ENCODE measurements around the gene PCDH8. TPM values are rescaled to one million over a fixed set of nuclear protein-coding genes. Genes with fewer than 3 reads are reported as not detected.
A peak's percentile ranks its signal among the peaks of the same experiment; 100 is the strongest.
"Not testable (repeated sequence)": the region's sequence is repeated elsewhere in the genome, so short reads cannot be mapped to it uniquely, and the experiment has no call there.

Gene PCDH8
- polyA plus RNA-seq, 3 donors, result 0.04 TPM; not detected in 2

DNA sequence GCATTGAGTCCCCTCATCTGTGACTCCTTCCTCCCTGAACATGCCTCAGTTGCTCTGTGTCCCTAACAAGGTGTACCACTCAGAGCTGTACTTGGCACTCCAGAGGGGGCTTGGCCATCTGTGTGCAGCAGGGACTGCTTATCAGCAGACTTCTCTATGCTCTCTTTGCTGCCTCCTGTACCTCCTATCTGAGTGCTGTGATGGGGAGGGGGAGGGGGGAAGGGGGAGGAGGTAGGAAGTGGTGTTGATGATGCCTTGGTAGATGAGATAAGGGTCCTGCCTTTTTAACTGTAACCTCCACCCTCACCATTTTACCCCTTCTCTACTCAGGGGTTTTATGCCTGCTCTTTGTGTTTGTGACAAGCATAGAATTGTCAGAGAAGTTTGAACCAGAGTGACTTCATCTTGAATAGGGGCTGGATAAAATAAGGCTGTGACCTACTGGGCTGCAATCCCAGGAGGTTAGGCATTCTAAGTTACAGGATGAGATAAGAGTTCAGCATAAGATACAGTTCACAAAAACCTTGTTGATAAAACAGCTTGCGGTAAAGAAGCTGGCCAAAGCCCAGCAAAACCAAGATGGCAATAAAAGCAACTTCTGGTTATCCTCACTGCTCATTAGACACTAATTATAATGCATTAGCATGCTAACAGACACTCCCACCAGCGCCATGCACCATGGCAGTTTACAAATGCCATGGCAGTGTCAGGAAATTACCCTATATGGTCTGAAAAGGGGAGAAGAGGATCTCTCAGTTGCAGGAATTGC is 13.2 kb downstream of the PCDH8 start:
- no peak for DNase-seq (ENCODE audit: extremely low read depth in 1 of 11, low read depth in 9 of 11, low spot score in 4 of 11)

GRCh38 chr13:52833296-52833875 is 15.1 kb downstream of the PCDH8 start:
- no peak for DNase-seq (ENCODE audit: extremely low read depth in 1 of 11, low read depth in 9 of 11, low spot score in 4 of 11)

GRCh38 chr13:52832313-52832712 is 16.1 kb downstream of the PCDH8 start:
- no peak for DNase-seq (ENCODE audit: extremely low read depth in 1 of 11, low read depth in 9 of 11, low spot score in 4 of 11)

- no peak for DNase-seq (ENCODE audit: extremely low read depth in 1 of 11, low read depth in 9 of 11, low spot score in 4 of 11)
Observed at GRCh38 chr13:52830946-52831345, 17.5 kb downstream of the PCDH8 start.

DNA sequence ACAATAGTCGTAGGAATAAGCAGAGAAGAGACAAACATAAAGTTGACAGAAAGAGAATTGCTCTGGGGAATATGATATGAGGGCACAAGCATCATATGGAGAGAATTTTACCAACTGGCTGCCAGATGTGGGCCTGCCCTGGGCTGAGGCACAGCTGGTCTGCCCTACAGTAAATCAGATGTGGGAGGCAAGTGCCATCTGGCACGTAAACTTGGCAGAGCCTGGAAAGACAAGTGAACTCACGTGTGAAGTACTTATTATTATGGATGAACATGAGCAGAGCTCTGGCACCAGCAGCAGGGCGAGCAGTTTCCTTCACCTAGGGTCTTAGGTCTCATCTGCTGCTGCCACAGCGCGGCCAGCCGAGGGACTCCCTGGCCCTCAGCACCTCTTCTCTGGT is 20.6 kb downstream of the PCDH8 start:
- no peak for DNase-seq (ENCODE audit: extremely low read depth in 1 of 11, low read depth in 9 of 11, low spot score in 4 of 11)

- not testable (repeated sequence) for DNase-seq (ENCODE audit: extremely low read depth in 1 of 11, low read depth in 9 of 11, low spot score in 4 of 11)
Observed at GRCh38 chr13:52817886-52818285, 30.6 kb downstream of the PCDH8 start.

- DNase-seq (ENCODE audit: extremely low read depth in 1 of 11, low read depth in 9 of 11, low spot score in 4 of 11), result no peak
Observed at GRCh38 chr13:52815330-52815729, 33.1 kb downstream of the PCDH8 start.

DNA sequence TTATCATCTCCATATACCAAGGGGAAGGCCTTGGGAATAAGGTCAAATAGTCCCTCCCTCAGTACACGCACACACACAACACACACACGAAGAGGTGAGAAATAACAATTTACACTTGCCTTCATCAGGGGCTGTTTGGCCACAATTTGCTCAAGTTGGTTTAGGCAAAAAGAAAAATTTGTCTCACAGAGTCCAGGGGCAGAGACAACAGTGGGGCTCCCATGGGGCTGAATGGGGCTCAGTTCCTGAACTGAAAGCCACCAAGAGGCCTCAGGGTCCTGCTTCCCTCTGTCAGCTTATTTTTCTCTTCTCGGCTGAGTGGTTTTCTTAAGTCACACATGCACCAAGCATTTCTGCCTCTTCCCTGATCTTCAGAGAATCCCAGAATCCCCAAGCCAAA is 35.5 kb downstream of the PCDH8 start:
- no peak for DNase-seq (ENCODE audit: extremely low read depth in 1 of 11, low read depth in 9 of 11, low spot score in 4 of 11)

- DNase-seq (ENCODE audit: extremely low read depth in 1 of 11, low read depth in 9 of 11, low spot score in 4 of 11), result no peak
Observed at GRCh38 chr13:52811841-52812240, 36.6 kb downstream of the PCDH8 start.

- no peak for DNase-seq (ENCODE audit: extremely low read depth in 1 of 11, low read depth in 9 of 11, low spot score in 4 of 11)
Observed at GRCh38 chr13:52810526-52810925, 37.9 kb downstream of the PCDH8 start.

DNA sequence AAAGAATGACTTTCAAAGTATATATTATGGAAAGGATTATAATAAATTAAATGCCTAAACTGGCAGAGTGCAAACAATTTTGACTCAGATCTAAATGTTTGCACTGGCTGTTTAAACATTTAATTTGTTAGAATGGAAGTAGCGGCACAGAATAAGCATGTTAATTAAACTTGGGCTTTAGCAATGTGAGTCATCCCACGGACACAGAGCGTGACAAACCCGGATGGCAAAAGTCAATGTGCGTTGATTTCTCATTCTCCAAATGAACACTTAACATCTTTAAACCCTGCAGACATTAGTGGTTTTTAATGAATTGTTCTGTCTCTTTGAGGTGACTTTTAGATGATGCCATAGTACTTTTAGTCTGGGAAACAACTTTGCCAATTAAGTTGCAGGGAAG is 38.4 kb downstream of the PCDH8 start:
- no peak for DNase-seq (ENCODE audit: extremely low read depth in 1 of 11, low read depth in 9 of 11, low spot score in 4 of 11)

- peak; percentile 31 to 66 (median 47) for DNase-seq (ENCODE audit: extremely low read depth in 1 of 11, low read depth in 9 of 11, low spot score in 4 of 11)
Observed at GRCh38 chr13:52809310-52809769, 39.1 kb downstream of the PCDH8 start.

- DNase-seq (ENCODE audit: extremely low read depth in 1 of 11, low read depth in 9 of 11, low spot score in 4 of 11), result no peak
Observed at GRCh38 chr13:52808842-52809219, 39.6 kb downstream of the PCDH8 start.

DNA sequence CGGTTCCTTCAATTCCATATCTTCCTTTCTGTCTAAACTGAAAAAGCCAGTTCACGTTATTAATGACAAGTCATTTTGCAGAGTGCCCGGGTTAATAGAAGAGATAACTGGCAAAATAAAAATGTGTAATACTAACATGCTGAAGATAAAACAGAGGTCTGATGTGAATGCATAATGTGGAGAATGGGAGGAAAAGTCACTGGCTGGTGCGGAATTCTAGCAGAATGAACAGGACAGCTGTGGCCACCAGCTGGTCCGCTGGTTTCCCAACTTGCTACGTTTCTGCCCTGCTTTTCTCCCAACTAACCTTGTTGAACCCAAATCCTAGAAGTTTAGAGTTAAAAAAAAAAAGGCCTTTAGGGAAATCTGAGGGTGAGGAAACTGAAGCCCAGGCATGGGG is 42.4 kb downstream of the PCDH8 start:
- no peak for DNase-seq (ENCODE audit: extremely low read depth in 1 of 11, low read depth in 9 of 11, low spot score in 4 of 11)

DNA sequence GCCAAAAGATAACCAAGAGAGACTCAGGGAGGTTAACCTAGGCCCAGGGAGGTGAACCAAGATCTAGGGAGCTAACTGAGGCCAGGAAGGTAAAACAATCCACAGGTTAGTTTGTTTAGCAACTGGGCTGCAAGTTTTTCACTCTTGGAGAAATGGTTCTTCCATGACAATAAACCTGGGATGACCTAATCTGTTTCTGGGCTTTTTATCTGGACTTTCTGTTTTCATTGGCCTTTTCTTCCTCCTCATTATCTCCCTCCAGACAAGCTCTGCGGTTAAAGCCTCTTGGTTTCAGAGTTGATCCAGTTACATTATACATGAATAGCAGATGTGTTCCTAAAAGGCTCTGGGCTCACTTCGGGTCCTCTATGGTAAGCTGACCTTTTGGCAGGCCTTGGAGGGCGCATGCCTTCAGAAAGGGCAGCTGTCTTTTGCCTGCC is 44.2 kb downstream of the PCDH8 start:
- no peak for DNase-seq (ENCODE audit: extremely low read depth in 1 of 11, low read depth in 9 of 11, low spot score in 4 of 11)

DNA sequence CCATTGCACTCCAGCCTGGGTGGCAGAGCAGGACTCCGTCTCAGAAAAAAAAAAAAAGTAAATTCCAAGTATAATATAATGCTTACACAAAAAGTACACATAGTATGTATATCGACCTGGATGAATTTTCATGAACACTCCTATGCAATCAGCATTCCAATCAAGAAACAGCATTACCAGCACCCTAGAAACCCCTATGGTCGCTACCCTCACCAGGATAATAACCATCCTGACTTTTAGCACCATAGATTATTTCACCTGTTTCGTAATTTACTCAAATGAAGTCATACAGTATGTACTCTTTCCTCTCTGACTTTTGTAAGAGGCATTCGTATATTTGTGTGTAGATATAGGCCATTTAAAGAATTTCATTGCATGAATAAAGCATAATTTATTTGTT is 47.6 kb downstream of the PCDH8 start:
- no peak for DNase-seq (ENCODE audit: extremely low read depth in 1 of 11, low read depth in 9 of 11, low spot score in 4 of 11)

DNA sequence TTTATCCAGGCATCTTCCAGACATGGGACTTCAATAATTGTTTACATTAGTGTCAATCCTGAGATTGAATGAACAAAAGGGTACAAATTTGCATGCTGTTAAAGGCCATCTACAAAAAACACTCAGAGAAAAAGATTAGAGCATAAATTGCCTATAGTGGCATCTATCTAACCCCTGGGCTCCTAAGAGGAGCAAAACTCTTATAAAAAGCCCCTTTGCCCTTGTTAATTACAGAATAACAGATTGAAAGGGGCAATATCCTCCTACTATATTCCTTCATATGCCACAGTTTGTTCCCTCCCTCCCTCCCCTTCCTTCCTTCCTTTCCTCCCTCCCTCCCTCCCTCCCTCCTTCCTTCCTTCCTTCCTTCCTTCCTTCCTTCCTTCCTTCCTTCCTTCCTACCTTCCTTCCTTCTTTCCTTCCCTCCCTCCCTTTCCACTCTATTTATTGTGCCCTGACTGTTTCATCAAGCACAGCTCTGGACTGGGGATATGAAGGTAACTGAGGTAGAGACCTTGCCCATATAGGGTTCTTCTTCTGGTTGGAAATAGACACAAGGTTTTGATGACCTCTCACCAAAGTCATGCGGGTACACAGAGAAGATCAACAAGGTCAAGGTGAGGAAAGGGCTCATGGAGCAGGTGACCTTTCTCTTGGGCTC is 49.5 kb downstream of the PCDH8 start:
- no peak for DNase-seq (ENCODE audit: extremely low read depth in 1 of 11, low read depth in 9 of 11, low spot score in 4 of 11)

DNA sequence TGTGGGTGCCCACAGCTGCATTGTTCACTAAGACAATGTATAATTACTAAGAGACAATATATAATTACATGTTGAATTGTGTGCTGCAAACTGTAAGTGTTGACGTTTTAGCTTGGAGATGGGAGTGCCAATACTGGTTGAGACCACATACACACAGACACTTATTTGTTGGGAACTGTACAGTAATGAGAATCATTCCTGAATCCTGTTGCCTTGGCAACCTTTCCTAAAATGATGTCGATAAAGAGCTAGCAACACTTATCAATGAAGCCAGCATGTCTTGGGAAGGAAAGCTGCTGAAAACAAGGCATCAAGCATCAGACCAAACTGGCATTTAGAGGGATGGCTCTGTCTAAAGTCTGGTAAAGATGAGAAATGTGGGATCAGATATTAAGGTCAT is 51.3 kb downstream of the PCDH8 start:
- no peak for DNase-seq (ENCODE audit: extremely low read depth in 1 of 11, low read depth in 9 of 11, low spot score in 4 of 11)

DNA sequence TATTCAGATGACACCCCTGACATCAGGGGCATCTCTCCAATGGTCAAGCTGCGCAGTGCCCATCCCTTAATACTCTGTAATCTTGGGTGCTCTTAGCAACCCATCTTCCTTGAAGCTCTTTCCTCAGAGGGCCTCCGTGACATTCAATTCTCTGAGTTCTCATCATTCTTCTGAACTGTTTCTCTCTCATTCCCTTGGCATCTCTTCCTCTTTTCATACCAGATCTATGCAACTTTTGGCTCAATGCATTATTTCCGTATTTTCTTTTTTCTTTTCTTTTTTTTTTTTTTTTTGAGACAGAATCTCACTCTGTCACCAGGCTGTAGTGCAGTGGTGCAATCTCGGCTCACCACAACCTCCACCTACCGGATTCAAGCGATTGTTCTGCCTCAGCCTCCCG is 53.9 kb downstream of the PCDH8 start:
- DNase-seq (ENCODE audit: extremely low read depth in 1 of 11, low read depth in 9 of 11, low spot score in 4 of 11), result no peak

- DNase-seq (ENCODE audit: extremely low read depth in 1 of 11, low read depth in 9 of 11, low spot score in 4 of 11), result no peak
Observed at GRCh38 chr13:52793515-52794061, 54.9 kb downstream of the PCDH8 start.

All from renal cortex interstitium (tissue), 11 donors.